Gastroesophageal sphincter (tissue), 3 donors: ENCODE results near the gene IFNGR1.

Experiments
- EP300 ChIP-seq: sonication (generic); formaldehyde crosslinking; IDR thresholded peaks from one replicate; pipeline ENCODE4 v1.6.1; 2017; ENCODE audit warnings: antibody characterized with exemption, mild to moderate bottlenecking
- POLR2A ChIP-seq, 2 donors: fragments of 450-650 bp; IDR thresholded peaks; one replicate each; pipeline ENCODE4 v1.6.1; 2017; ENCODE audit warnings: antibody characterized with exemption in 2 of 2, mild to moderate bottlenecking in 2 of 2, moderate library complexity in 1 of 2
- POLR2AphosphoS5 ChIP-seq: sonication (generic); formaldehyde crosslinking; IDR thresholded peaks from one replicate; pipeline ENCODE4 v1.6.1; 2017; ENCODE audit warnings: antibody characterized with exemption
- TF ChIP-seq, protein P1 (sequence below), 4 experiments: fragments of 200-600 bp in 2 of 4; fragments of 450-650 bp in 2 of 4; sonication (generic) in 1 of 4; IDR thresholded peaks; one replicate each; pipeline ENCODE4 v1.5.1; 2017 to 2019; ENCODE audit warnings: antibody characterized with exemption in 4 of 4, mild to moderate bottlenecking in 2 of 4, moderate library complexity in 2 of 4

DNA sequence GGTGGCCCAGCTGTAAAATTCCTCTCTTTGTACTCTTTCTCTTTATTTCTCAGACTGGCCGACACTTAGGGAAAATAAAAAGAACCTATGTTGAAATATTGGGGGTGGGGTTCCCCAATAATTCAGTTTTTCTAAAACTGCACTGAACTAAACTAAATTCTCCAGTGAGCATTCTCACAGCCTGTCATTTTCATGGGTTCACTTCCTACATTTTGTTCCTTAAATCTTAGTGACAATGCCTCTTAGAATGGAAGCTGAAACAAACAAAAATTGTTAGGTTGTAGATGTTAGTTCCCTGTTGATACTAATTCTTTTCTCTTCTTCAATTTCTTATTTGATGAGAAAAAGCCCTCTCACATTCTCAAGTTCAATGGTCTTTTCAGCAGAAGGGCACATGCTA, 35.8 kb upstream of the IFNGR1 start:
- no peak for TF ChIP-seq POLR2A (IDR thresholded peaks at IDR 0.05)
- TF ChIP-seq, protein P1, sequence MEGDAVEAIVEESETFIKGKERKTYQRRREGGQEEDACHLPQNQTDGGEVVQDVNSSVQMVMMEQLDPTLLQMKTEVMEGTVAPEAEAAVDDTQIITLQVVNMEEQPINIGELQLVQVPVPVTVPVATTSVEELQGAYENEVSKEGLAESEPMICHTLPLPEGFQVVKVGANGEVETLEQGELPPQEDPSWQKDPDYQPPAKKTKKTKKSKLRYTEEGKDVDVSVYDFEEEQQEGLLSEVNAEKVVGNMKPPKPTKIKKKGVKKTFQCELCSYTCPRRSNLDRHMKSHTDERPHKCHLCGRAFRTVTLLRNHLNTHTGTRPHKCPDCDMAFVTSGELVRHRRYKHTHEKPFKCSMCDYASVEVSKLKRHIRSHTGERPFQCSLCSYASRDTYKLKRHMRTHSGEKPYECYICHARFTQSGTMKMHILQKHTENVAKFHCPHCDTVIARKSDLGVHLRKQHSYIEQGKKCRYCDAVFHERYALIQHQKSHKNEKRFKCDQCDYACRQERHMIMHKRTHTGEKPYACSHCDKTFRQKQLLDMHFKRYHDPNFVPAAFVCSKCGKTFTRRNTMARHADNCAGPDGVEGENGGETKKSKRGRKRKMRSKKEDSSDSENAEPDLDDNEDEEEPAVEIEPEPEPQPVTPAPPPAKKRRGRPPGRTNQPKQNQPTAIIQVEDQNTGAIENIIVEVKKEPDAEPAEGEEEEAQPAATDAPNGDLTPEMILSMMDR (IDR thresholded peaks at IDR 0.05) = no peak
- no peak for TF ChIP-seq EP300
- no peak for TF ChIP-seq POLR2AphosphoS5
